ENCODE results near the gene GXYLT2. TPM values are rescaled to one million over a fixed set of nuclear protein-coding genes. Genes with fewer than 3 reads are reported as not detected.

The GXYLT2 gene
- total and polyA plus RNA-seq, 10 of the 15 experiments (the other 5 are each of a cell fraction or from before 2014, with no cell fraction given), result 0.27 to 2.6 (median 0.78) TPM

DNA sequence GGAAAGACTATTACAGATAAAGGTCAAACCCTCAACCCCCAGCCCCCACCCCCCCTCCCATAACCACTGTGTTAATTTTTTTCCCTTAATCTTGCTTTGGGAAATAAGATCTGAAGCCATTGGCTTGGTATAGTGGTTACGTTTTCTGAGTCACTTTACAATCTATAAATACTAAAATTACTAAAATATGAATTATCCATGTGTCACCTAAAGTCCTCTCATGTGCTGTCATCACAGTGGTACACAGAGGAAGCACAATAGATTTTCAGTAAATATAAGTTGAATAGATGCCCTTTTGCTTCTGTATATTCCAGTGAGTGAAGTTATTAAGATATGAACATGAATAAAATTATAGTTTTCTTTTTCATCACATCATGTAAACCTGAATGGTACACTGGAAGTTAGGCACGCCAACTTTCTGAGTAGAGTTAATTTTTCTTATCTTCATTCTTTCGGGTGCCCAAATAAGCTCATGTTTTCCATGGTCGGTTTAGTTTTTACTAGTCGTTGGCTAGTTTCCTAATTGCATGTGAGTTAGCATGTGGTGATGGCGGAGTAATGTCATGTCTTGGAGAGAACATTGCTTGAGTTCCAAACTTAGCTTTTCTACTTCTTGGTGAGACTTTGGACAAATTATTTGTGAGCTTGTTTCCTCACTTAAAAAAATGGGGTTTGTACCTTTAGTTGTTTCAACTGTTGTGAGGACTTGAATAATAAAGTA lies 120.3 kb downstream of the GXYLT2 start (continued):
- TF ChIP-seq RAD21 (IDR thresholded peaks at IDR 0.05; ENCODE audit: insufficient read depth, low read depth, low read length) (no peak), JUNB (IDR thresholded peaks at IDR 0.05) (no peak), ASH2L (IDR thresholded peaks at IDR 0.05; ENCODE audit: borderline replicate concordance, low read depth) (no peak)

DNA sequence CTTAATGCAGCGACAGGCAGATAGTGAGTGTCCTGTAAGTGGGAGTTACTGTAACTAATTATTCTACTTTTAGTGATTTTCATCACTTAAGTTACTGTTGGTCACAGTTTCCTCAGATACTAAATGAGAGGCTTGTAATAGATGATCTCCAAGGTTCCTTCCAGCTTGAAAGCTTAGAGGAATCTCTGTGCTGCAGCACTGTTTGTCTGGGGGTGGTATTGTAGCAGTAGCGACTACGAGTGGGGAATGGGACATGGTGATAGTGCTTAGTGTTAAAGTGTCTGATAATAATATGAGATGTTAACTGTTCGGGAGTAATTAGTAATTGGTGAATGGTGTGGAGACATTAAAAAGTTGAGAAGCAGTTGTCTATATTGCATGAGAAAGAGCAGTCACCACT lies 121.2 kb downstream of the GXYLT2 start:
- no peak overlapping the region for H3K27ac ChIP-seq (ENCODE audit: control insufficient read depth, insufficient read depth)
- H3K4me1 ChIP-seq (ENCODE audit: control insufficient read depth, insufficient read depth, low read length), result no peaks in the 10 kb centered on the region
- in situ Hi-C loops (cut with MboI), result no loop called here
- no peak for ATAC-seq
- ChIA-PET SMC1A (ENCODE audit: uncharacterized antibody, unreplicated experiment) (interaction anchor here (0.8 to 1.0 kb wide), 2 partner anchors 10 to 20 kb away, joined by 3 read pairs; no protein-coding TSS in a partner anchor), RAD21 (ENCODE audit: unreplicated experiment) (interaction anchor here (0.9 kb wide), 1 partner anchor 46 kb away, joined by 3 read pairs; no protein-coding TSS in a partner anchor), CTCF (interaction anchor here (1.1 to 3.0 kb wide), 5 partner anchors 8 to 1133 kb away, joined by 3 to 25 read pairs (median 3); partner anchors contain the start of gene PPP4R2), POLR2A (interaction anchor here (0.8 to 1.3 kb wide), 2 partner anchors 9 to 183 kb away, joined by 3 read pairs; no protein-coding TSS in a partner anchor)
- FAIRE-seq, result no peak
- peaks cover 88% of the 10 kb centered on the region for H3K79me2 ChIP-seq (ENCODE audit: control insufficient read depth, insufficient read depth, low read length)
- H3K27me3 ChIP-seq (replicated peaks in 1 of 2; ENCODE audit: control insufficient read depth in 2 of 2, insufficient read depth in 2 of 2, low read length in 1 of 2), result no peaks in the 10 kb centered on the region
- no peaks in the 10 kb centered on the region; the same call in 1 of the 3 replicates for H3K9me3 ChIP-seq (replicated peaks; ENCODE audit: control insufficient read depth, insufficient read depth, low read length)
- no peak overlapping the region for H3K9ac ChIP-seq (ENCODE audit: control insufficient read depth, insufficient read depth, low read length)
- no TSS peak for BruUV-seq (replicated peaks)
- intact Hi-C loops (cut with micrococcal nuclease; ENCODE audit: unreplicated experiment), result no loop called here
- no peak for DNase-seq (ENCODE audit: low read depth, low spot score)
- no peaks in the 10 kb centered on the region for H4K20me1 ChIP-seq (ENCODE audit: control insufficient read depth, insufficient read depth)
- WGBS (ENCODE audit: insufficient coverage, insufficient replicate concordance, low lambda C conversion rate, missing lambda C conversion rate), result 91% methylated on average over 4 of the region's 4 CpGs
- peaks cover 1 to 27% of the 10 kb centered on the region in 2 experiments for H3K36me3 ChIP-seq (ENCODE audit: control insufficient read depth in 2 of 2, insufficient read depth in 2 of 2, low read length in 1 of 2)
- H2AFZ ChIP-seq (ENCODE audit: control insufficient read depth, low read depth, low read length), result no peak overlapping the region
- no peak overlapping the region for H3K4me2 ChIP-seq (ENCODE audit: control insufficient read depth, insufficient read depth)
- H3K4me3 ChIP-seq, result no peak overlapping the region
- TF ChIP-seq ESRRA (IDR thresholded peaks at IDR 0.05; ENCODE audit: low read length), result no peak
- TF ChIP-seq TBL1XR1 (IDR thresholded peaks at IDR 0.05; ENCODE audit: low read depth, low read length), result no peak
- TF ChIP-seq, protein P1, sequence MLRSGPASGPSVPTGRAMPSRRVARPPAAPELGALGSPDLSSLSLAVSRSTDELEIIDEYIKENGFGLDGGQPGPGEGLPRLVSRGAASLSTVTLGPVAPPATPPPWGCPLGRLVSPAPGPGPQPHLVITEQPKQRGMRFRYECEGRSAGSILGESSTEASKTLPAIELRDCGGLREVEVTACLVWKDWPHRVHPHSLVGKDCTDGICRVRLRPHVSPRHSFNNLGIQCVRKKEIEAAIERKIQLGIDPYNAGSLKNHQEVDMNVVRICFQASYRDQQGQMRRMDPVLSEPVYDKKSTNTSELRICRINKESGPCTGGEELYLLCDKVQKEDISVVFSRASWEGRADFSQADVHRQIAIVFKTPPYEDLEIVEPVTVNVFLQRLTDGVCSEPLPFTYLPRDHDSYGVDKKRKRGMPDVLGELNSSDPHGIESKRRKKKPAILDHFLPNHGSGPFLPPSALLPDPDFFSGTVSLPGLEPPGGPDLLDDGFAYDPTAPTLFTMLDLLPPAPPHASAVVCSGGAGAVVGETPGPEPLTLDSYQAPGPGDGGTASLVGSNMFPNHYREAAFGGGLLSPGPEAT (IDR thresholded peaks at IDR 0.05; ENCODE audit: low read depth), result no peak
- no peak for TF ChIP-seq NFYB (IDR thresholded peaks at IDR 0.05; ENCODE audit: insufficient read depth, low read depth, low read length)
- TF ChIP-seq MTA3 (IDR thresholded peaks at IDR 0.05; ENCODE audit: borderline replicate concordance, low read length), result no peak
- TF ChIP-seq, protein P2, sequence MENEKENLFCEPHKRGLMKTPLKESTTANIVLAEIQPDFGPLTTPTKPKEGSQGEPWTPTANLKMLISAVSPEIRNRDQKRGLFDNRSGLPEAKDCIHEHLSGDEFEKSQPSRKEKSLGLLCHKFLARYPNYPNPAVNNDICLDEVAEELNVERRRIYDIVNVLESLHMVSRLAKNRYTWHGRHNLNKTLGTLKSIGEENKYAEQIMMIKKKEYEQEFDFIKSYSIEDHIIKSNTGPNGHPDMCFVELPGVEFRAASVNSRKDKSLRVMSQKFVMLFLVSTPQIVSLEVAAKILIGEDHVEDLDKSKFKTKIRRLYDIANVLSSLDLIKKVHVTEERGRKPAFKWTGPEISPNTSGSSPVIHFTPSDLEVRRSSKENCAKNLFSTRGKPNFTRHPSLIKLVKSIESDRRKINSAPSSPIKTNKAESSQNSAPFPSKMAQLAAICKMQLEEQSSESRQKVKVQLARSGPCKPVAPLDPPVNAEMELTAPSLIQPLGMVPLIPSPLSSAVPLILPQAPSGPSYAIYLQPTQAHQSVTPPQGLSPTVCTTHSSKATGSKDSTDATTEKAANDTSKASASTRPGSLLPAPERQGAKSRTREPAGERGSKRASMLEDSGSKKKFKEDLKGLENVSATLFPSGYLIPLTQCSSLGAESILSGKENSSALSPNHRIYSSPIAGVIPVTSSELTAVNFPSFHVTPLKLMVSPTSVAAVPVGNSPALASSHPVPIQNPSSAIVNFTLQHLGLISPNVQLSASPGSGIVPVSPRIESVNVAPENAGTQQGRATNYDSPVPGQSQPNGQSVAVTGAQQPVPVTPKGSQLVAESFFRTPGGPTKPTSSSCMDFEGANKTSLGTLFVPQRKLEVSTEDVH (IDR thresholded peaks at IDR 0.05; ENCODE audit: low read depth, partially characterized antibody), result no peak
- TF ChIP-seq RBBP5 (conservative IDR thresholded peaks at IDR 0.05), result no peak
- no peak for TF ChIP-seq GABPA (IDR thresholded peaks at IDR 0.05; ENCODE audit: low read depth)
- TF ChIP-seq MYB (IDR thresholded peaks at IDR 0.05; ENCODE audit: borderline replicate concordance, low read depth, low read length), result no peak
- TF ChIP-seq FOXK2 (IDR thresholded peaks at IDR 0.05), result no peak
- TF ChIP-seq ZBED1 (IDR thresholded peaks at IDR 0.05; ENCODE audit: borderline replicate concordance), result no peak
- no peak for TF ChIP-seq SUZ12 (IDR thresholded peaks at IDR 0.05; ENCODE audit: unreplicated experiment)

All from GM12878 (cell line).